Neutrophil (primary cell): ENCODE results near the gene GSTP1.

Experiments used
- H3K27ac ChIP-seq: fragments of 200-600 bp; sonication (generic); 2 replicates; pipeline ENCODE4 v1.5.1; 2016; ENCODE audit warnings: mild to moderate bottlenecking, moderate library complexity
- H3K27me3 ChIP-seq: fragments of 200-600 bp; sonication (generic); 2 replicates; pipeline ENCODE4 v1.6.0; 2016; ENCODE audit warnings: mild to moderate bottlenecking
- H3K36me3 ChIP-seq: fragments of 200-600 bp; sonication (generic); 2 replicates; pipeline ENCODE4 v1.5.1; 2017
- H3K4me1 ChIP-seq, 2 experiments: fragments of 200-600 bp in 1 of 2; sonication (generic) in 1 of 2; 1 replicate in 1 of 2; 2 replicates in 1 of 2; pipeline versions ENCODE4 v1.5.1 to v1.6.1; 2013 to 2016; ENCODE audit warnings: low read depth in 1 of 2, low read length in 1 of 2, mild to moderate bottlenecking in 1 of 2, moderate library complexity in 1 of 2; ENCODE audit not compliant: control insufficient read depth in 1 of 2, insufficient read depth in 1 of 2
- H3K4me3 ChIP-seq, 2 experiments: fragments of 200-600 bp in 1 of 2; sonication (generic) in 1 of 2; 1 replicate in 1 of 2; 2 replicates in 1 of 2; pipeline ENCODE4 v1.5.1; 2013 to 2016; ENCODE audit warnings: low read depth in 1 of 2, low read length in 1 of 2, mild to moderate bottlenecking in 1 of 2, moderate library complexity in 1 of 2
- H3K9me3 ChIP-seq: fragments of 200-600 bp; sonication (generic); 2 replicates; pipeline ENCODE4 v1.5.1; 2016
- TF ChIP-seq, protein P1 (sequence below): fragments of 200-600 bp; sonication (generic); IDR thresholded peaks from 2 replicates; pipeline ENCODE4 v1.5.1; 2016; ENCODE audit warnings: antibody characterized with exemption

Gene GSTP1

DNA sequence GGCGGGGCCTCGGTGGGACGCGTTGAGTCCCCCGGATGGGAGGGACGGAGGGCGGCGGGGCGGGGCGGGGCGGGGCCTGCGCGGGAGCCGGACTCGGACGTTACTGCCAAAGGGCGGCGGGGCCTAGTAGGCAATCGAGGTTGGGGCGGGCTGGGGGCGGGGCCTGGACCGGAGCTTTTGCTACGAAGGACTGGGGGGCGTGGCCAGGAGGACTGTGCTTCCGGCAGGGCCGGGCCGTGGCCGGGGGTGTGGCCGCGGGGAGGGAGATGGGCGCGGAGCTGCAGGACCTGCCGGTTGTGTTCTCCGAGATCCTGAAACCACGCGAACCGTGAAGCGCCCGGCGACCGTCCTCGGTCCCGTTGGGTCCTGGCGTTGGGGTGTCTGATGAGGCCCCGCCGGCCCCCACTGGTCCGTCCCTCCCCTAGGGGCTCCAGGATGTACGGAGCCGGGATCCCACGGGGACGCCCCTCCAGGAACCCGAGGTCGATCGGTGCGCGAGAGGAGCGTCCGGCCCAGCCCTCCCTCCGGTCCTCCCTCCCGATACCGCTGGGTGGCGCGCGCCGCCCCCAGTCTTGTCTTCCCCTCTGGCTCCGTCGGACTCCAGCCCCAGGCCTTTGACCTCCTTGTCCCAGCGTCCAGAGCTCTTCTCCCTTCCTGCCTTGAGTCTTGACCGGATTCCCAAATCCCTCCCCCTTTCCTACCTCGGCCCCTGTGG, 46.8 kb downstream of the GSTP1 start:
- Histone ChIP-seq H3K4me3 (peak overlapping the region; percentile 74 to 80), H3K9me3 (no peaks in the 10 kb centered on the region), H3K36me3 (no peaks in the 10 kb centered on the region), H3K27me3 (peaks cover 6% of the 10 kb centered on the region), H3K27ac (peak overlapping the region; percentile 83), H3K4me1 (peaks cover 13 to 15% of the 10 kb centered on the region in 2 experiments)
- TF ChIP-seq, protein P1, sequence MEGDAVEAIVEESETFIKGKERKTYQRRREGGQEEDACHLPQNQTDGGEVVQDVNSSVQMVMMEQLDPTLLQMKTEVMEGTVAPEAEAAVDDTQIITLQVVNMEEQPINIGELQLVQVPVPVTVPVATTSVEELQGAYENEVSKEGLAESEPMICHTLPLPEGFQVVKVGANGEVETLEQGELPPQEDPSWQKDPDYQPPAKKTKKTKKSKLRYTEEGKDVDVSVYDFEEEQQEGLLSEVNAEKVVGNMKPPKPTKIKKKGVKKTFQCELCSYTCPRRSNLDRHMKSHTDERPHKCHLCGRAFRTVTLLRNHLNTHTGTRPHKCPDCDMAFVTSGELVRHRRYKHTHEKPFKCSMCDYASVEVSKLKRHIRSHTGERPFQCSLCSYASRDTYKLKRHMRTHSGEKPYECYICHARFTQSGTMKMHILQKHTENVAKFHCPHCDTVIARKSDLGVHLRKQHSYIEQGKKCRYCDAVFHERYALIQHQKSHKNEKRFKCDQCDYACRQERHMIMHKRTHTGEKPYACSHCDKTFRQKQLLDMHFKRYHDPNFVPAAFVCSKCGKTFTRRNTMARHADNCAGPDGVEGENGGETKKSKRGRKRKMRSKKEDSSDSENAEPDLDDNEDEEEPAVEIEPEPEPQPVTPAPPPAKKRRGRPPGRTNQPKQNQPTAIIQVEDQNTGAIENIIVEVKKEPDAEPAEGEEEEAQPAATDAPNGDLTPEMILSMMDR, result peak; percentile 53

DNA sequence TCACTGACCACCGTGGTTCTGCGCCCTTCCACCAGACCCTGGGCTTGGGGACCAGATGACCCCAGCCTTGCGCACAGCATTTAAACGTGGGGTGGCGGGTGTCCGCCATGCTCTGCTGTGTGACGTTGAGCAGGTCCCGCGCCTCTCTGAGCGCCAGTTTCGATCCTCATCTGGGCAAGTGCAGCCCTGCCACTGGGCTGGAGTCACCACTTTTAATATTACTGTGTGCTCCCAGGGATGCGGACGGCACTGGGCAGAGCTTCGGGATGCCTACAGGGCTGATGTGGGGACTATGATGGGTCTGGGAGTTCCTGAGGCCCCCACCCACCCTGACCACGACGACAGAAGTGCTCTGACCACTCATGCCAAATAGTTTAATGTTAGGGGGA, 47.3 kb downstream of the GSTP1 start:
- no peaks in the 10 kb centered on the region for H3K36me3 ChIP-seq
- no peaks in the 10 kb centered on the region for H3K9me3 ChIP-seq

DNA sequence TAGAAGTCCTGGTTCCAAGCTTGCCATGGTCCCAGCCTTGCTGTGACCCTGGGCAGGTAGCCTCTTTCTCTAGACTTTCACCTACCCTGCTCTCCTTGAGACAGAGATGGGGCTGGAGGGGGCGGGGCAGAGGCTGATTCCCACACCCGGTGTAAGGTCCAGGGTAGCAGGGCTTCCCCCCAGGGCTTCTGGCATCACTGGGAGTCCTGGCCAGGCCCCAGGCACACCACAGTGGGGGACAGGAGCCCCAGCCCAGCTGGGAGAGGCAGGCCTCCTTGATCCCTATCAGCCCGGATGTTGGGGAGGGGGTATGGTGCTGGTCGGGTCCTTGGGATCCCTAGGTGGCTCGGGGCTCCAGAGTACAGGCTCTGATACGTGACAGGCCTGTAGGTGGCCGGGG, 47.8 kb downstream of the GSTP1 start:
- peaks cover 6% of the 10 kb centered on the region for H3K27me3 ChIP-seq
- H3K36me3 ChIP-seq, result no peaks in the 10 kb centered on the region
- no peak overlapping the region for H3K27ac ChIP-seq
- H3K4me3 ChIP-seq, result no peak overlapping the region
- peaks cover 13 to 15% of the 10 kb centered on the region in 2 experiments for H3K4me1 ChIP-seq
- TF ChIP-seq, protein P1, result no peak
- no peaks in the 10 kb centered on the region for H3K9me3 ChIP-seq

More for the DNA sequence above, 47.3 kb downstream of the GSTP1 start:
- Histone ChIP-seq H3K27ac (peak overlapping the region; percentile 83), H3K27me3 (peaks cover 6% of the 10 kb centered on the region), H3K4me3 (peak overlapping the region; percentile 74 to 80), H3K4me1 (peaks cover 13 to 15% of the 10 kb centered on the region in 2 experiments)
- TF ChIP-seq, protein P1, result no peak

DNA sequence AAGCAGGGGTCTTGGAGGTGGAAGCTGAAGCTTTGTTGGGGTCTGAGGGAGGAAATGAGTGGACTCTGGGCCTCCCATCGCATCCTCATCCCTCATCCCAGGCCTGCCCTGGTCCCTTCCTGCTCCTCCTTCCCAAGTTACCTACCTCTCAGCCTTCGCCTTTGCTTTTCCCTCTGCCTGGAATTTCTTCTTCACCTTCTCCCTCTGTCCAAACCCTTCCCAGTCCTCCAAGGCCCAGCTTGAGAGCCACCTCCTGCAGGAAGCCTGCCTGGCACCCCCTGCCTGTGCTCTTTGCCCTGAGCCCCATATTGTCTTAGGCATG, 48.2 kb downstream of the GSTP1 start:
- H3K36me3 ChIP-seq, result no peaks in the 10 kb centered on the region
- H3K4me1 ChIP-seq, result peaks cover 13 to 15% of the 10 kb centered on the region in 2 experiments
- peaks cover 6% of the 10 kb centered on the region for H3K27me3 ChIP-seq
- TF ChIP-seq, protein P1, result no peak
- no peak overlapping the region for H3K4me3 ChIP-seq
- no peaks in the 10 kb centered on the region for H3K9me3 ChIP-seq
- no peak overlapping the region for H3K27ac ChIP-seq

DNA sequence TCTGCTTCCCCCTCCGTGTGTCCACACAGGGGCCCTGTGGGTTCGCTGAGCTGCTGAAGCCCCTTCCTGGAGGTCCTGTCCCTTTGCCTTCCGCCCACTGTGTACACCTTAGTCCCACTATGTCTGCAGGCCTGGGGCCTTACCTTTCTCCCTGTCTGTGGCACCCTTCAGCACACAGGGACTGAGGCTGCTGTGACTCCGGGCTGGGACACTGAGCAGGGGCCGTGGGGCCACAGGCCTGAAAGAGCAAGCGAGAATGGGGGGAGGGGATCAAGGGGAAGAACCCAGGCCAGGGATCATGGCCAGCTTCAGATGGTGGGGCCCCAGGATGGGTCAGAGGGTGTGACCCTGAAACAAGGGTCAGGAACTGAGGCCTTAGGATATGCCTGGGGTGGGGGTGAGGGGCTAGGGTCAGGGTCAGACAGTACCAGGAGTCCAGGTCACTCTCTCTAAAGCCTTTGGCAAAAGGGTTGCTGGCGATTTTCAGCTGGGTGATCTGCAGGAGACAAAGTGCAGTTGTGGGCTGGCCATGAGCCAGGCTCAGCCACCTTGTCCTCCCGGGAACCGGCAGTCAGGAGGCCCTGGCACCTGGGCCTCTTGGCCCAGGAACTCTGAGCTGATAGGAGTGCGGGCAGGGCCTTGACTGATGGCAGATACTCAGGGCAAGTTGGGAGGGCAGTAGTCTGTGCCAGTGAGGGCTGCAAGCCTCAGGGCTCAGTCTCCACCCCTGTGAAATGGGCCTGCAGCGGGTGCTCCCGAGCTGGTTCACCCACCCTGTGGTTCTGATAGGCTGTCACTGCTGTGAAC, 48.8 kb downstream of the GSTP1 start:
- Histone ChIP-seq H3K4me3 (no peak overlapping the region), H3K27me3 (peaks cover 6% of the 10 kb centered on the region), H3K9me3 (no peaks in the 10 kb centered on the region), H3K36me3 (no peaks in the 10 kb centered on the region), H3K4me1 (peaks cover 13 to 15% of the 10 kb centered on the region in 2 experiments), H3K27ac (no peak overlapping the region)
- TF ChIP-seq, protein P1, result no peak
